K562 (cell line): ENCODE results near the gene NTN4.

Experiments
- HDAC8 ChIP-seq: fragments of 450-650 bp; IDR thresholded peaks from 2 replicates; pipeline ENCODE4 v1.6.1; 2016; ENCODE audit warnings: mild to moderate bottlenecking, missing genetic modification characterization, moderate library complexity, missing compliant biosample characterization
- MCM2 ChIP-seq: fragments of 450-650 bp; IDR thresholded peaks from 2 replicates; pipeline ENCODE4 v1.6.1; 2017; ENCODE audit warnings: low read depth, mild to moderate bottlenecking
- NFATC3 ChIP-seq: fragments of 450-650 bp; IDR thresholded peaks from 2 replicates; pipeline ENCODE4 v1.6.1; 2017; ENCODE audit warnings: mild to moderate bottlenecking
- PTRF ChIP-seq: fragments of 450-650 bp; IDR thresholded peaks from 2 replicates; pipeline ENCODE4 v1.6.1; 2016; ENCODE audit warnings: mild to moderate bottlenecking, missing genetic modification characterization, missing compliant biosample characterization
- ZFP91 ChIP-seq: sonication (generic); formaldehyde crosslinking; IDR thresholded peaks from 2 replicates; pipeline ENCODE4 v1.8.0; 2022; ENCODE audit warnings: mild to moderate bottlenecking, missing genetic modification reagents
- TF ChIP-seq, protein P1 (sequence below), 3 experiments: IDR thresholded peaks in 2 of 3; conservative IDR thresholded peaks in 1 of 3; 2 replicates each; pipeline ENCODE4 v1.5.1; 2011 to 2012; ENCODE audit warnings: low read length in 3 of 3, mild to moderate bottlenecking in 3 of 3, control low read depth in 2 of 3, improper control_type of control experiment in 1 of 3, inconsistent platforms in 1 of 3, low read depth in 1 of 3, mixed read lengths in 1 of 3, moderate library complexity in 1 of 3; ENCODE audit not compliant: insufficient read depth in 2 of 3

DNA sequence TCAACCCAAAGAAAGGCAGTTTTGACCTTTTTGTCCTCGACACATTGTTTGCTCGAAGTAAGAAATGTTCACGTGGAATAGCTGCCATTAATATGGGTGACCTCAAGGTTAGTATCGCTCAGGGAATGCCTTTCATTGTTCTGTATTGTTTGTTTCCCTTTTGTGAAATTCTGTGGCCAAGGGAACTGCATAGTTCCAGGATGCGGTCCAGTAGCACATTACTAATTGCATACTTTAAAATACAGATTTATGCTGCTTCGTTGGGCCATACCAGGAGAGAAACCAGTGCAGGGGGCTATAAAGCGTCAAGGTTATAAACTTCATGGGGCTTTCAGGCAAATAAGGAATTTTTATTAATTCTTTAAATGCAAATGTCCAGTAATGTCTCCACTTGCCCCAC, 166.0 kb downstream of the NTN4 start:
- TF ChIP-seq MCM2 (no peak), ZFP91 (CRISPR knock-in tag) (no peak), NFATC3 (no peak), HDAC8 (tag) (no peak), PTRF (no peak)
- TF ChIP-seq, protein P1, sequence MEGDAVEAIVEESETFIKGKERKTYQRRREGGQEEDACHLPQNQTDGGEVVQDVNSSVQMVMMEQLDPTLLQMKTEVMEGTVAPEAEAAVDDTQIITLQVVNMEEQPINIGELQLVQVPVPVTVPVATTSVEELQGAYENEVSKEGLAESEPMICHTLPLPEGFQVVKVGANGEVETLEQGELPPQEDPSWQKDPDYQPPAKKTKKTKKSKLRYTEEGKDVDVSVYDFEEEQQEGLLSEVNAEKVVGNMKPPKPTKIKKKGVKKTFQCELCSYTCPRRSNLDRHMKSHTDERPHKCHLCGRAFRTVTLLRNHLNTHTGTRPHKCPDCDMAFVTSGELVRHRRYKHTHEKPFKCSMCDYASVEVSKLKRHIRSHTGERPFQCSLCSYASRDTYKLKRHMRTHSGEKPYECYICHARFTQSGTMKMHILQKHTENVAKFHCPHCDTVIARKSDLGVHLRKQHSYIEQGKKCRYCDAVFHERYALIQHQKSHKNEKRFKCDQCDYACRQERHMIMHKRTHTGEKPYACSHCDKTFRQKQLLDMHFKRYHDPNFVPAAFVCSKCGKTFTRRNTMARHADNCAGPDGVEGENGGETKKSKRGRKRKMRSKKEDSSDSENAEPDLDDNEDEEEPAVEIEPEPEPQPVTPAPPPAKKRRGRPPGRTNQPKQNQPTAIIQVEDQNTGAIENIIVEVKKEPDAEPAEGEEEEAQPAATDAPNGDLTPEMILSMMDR (IDR thresholded peaks at IDR 0.05 in 2 of 3, conservative IDR thresholded peaks at IDR 0.05 in 1 of 3; ENCODE audit: insufficient read depth in 2 of 3, low read depth in 1 of 3, low read length in 3 of 3), result no peak
